ENCODE data around the gene ESM1. TPM values are rescaled to one million over a fixed set of nuclear protein-coding genes. Genes with fewer than 3 reads are reported as not detected.

ESM1 gene
- total RNA-seq, 1 experiment from 2014 or later = not detected

DNA sequence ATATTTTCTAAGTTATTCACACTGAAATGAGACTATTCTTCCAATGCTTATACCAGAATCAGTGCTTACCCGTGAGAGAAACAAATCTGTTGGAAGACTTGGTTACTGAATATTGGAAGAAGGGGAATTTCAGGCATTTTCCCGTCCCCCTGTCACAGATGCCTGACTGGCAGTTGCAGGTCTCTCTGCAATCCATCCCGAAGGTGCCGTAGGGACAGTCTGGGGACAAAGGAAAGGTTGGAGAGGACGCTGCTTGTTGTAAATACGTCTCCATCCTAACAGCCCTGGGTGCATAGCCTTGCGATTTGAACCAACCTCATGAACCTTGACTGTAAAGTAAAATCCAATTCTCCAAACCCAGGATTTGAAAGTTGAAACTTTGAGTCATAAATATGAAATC is 3.5 kb downstream of the ESM1 start:
- DNase-seq (ENCODE audit: low spot score) = no peak

- no peak for DNase-seq (ENCODE audit: low spot score)
These were observed 9.7 kb downstream of the ESM1 start for GRCh38 chr5:54975701-54976100.

DNA sequence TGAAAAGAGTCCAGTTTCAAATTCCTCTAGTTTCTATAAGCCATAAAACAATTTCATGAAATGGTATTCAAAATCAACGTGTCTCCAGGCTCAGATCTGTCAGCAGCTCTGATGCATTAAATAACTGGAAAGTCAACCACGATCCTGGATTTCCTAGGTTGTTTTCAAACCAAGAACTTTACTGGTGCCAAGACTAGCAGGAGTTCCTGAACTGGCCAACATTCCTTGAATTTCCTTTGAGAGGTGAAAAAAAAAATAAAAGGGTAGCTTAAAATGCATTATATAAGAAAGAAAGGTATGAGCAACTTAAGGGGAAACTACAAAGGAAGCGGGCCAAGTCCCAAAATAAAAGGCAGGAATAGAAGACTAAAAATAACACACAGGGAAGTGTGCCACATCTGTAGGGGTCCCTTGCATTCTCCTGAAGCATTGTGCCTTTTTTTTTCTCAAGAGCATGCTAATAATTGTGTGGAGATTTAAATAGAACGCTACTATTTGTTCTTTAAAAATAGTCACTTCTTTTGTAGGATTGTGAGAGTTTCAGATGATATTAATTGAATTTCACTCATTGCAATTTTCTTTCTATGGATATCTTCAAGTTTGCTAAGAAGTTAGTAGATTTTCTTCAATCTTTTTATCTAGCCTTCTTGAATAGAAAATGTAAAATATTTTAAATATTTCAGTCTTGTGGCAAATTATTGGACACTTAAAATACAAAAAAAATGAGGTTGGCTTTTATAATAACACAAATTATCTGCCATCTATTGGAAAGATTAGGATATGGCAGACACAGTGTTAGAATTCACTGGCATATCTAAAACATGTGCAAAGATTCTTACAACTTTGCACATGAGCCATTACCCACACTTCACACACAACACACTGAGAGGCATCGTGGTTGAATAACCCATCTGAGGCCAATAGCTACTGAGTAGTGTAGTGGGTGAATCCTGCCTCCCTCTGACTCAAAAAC is 15.3 kb downstream of the ESM1 start:
- DNase-seq (ENCODE audit: low spot score) = no peak

- DNase-seq (ENCODE audit: low spot score) = no peak
These were observed 16.2 kb downstream of the ESM1 start for GRCh38 chr5:54969242-54969641.

GRCh38 chr5:54965806-54966205 is 19.6 kb downstream of the ESM1 start:
- DNase-seq (ENCODE audit: low spot score) = no peak

DNA sequence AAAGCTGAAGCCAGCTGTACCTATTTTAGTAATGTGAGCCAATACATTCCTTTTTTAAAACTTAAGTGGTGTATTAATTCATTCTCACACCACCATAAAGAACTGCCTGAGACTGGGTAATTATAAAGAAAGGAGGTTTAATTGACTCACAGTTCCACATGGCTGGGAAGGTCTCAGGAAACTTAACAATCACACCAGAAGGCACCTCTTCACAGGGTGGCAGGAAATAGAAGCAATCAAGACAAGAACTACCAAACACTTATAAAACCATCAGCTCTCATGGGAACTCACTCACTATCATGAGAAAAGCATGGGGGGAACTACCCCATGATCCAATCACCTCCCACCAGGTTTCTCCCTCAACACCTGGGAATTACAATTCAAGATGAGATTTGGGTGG is 21.0 kb downstream of the ESM1 start:
- no peak for DNase-seq (ENCODE audit: low spot score)

DNA sequence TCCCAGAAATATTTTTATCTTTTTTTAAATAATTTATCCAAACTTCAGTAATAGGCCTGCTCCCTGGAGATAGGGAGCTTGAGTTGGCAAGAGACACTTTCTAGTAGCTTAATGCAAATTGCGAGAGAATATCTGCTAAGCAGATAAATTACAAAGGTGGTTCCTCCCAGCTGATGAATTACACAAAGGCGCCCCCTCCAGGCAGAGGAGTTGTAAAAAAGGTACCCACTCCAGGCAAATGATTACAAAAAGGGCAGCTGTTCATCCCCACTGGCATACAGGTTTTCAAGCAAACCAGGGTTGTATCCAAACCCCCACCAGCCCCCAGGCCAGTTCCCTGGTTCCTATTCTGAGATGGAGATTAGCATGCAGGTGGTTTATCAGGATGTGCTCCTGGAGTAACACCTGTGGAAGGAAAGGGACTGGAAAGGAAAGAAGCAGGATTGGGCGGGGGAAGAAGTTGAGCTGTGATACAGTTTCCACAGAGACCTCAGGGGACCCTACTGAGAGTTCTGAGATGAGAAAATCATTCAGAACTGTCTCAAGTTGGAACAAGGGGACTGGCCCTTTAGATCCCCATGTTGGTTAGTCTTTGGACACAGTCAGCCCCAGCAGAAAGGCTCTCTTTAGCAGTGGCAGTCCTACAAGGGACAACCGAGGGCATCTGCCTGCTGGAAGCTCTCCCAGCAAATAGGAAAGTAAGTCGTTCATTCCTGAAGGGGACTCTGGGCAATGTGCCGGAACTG is 25.5 kb downstream of the ESM1 start:
- DNase-seq (ENCODE audit: low spot score) = no peak

DNA sequence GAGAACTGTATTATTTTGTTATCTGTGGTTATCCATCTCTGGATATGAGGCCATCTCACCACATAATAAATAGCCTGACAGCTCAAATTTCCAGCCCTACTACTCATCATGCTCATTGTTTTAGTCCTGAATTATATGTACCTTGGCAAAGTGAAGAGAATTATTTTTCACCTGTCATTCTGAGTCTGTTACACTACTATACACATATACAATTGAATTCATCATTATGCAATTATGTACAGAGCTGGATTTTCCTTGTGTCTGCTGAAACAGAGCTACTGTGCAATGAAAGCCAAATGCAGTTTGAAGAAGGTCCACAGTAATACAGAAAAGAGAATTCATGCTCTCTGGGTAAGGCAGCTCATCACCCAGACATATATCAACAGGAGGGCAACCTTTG is 28.5 kb downstream of the ESM1 start:
- DNase-seq (ENCODE audit: low spot score) = no peak

GRCh38 chr5:54947187-54947586 is 38.2 kb downstream of the ESM1 start:
- DNase-seq (ENCODE audit: low spot score) = no peak

- no peak for DNase-seq (ENCODE audit: low spot score)
These were observed 39.0 kb downstream of the ESM1 start for GRCh38 chr5:54946306-54946819.

- DNase-seq (ENCODE audit: low spot score) = no peak
These were observed 41.0 kb downstream of the ESM1 start for GRCh38 chr5:54944364-54944763.

DNA sequence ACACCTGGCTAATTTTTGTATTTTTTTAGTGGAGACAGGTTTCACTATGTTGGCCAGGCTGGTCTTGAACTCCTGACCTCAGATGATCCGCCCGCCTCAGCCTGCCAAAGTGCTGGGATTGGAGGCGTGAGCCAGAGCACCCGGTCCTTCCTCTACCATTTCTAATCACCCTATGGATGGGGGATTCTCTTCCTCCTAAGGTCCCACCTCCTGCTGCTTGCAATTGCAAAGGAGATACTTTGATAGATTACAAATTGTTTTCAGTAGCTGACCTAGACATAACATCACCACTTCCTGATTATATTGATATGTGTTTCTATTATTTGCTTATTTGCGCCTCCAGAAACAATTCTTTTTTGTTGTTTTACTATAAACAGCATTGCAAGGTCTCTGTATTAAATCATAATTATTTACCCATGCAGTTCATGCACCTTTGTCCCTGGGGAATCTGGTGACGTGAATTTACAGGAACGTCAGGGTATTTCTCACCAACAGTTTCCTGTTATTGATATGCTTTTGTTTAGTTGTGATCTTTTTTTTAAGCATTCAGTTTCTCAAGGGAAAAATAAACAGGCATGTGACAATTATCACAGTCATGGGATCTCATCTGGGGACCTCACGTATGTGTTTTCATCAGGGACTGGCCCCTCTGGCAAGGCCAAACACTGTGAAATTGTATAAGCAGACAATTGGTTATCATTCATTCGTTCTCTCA is 43.2 kb downstream of the ESM1 start:
- DNase-seq (ENCODE audit: low spot score) = no peak

DNA sequence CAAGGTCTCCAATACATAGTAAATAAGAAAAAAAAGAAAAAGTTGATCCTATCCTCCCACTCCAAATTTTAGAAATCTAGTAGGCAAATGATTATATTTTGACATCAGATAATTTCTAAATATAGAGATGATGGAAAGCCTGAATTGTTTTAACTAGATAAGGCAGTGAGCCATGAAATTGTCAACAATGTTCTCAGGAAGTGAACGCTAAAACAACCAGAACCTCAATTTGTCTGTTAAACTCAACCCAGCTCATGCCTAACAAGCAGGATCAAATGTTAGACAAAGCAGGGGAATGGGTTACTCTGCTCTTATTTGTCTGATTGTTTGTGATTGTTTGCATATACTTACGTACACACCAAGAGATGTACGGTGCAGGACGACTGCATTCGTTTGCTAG is 49.2 kb downstream of the ESM1 start:
- DNase-seq (ENCODE audit: low spot score) = no peak

DNA sequence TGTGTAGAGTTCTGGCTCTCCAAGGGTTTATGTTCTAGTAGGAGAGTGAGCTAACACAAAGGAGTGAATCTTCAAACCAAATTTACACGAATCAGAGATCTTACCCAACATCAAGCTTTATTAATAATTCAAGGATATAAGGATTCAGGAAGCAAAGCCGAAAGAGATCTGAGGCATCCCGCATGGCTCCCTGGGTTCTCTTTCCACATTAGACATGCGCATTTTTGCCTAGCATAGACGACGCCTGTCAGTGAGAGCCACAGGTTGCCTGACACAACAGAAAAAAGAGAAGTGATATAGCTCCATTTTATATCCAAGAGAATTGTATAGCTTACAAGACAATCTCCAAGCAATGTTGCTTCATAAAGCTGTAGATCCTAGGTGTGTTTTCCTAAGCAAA is 52.6 kb downstream of the ESM1 start:
- no peak for DNase-seq (ENCODE audit: low spot score)

- no peak for DNase-seq (ENCODE audit: low spot score)
These were observed 54.7 kb downstream of the ESM1 start for GRCh38 chr5:54930736-54931135.

Other genes with a start within 250 kb of the ESM1 start
- not detected in 2 replicates for gene GZMK, start 38.7 kb upstream of the ESM1 start, total RNA-seq (2014; rRNA removed; shearing (Covaris generic))
- not detected in 2 replicates for gene GZMA, start 117.1 kb upstream of the ESM1 start, total RNA-seq (2014; rRNA removed; shearing (Covaris generic))
- 129 and 152 TPM in 2 replicates for gene GPX8, start 174.6 kb upstream of the ESM1 start, total RNA-seq (2014; rRNA removed; shearing (Covaris generic))
- not detected in 2 replicates for gene CDC20B, start 187.6 kb upstream of the ESM1 start, total RNA-seq (2014; rRNA removed; shearing (Covaris generic))
- gene MCIDAS, start 241.7 kb upstream of the ESM1 start, total RNA-seq (2014; rRNA removed; shearing (Covaris generic)) = 0.21 and 0.48 TPM in 2 replicates
- gene CCNO, start 248.0 kb upstream of the ESM1 start, total RNA-seq (2014; rRNA removed; shearing (Covaris generic)) = 1.4 and 2.4 TPM in 2 replicates

Data from H4 (cell line).